ENCODE measurements around the gene DNMT3A.

DNMT3A gene

DNA sequence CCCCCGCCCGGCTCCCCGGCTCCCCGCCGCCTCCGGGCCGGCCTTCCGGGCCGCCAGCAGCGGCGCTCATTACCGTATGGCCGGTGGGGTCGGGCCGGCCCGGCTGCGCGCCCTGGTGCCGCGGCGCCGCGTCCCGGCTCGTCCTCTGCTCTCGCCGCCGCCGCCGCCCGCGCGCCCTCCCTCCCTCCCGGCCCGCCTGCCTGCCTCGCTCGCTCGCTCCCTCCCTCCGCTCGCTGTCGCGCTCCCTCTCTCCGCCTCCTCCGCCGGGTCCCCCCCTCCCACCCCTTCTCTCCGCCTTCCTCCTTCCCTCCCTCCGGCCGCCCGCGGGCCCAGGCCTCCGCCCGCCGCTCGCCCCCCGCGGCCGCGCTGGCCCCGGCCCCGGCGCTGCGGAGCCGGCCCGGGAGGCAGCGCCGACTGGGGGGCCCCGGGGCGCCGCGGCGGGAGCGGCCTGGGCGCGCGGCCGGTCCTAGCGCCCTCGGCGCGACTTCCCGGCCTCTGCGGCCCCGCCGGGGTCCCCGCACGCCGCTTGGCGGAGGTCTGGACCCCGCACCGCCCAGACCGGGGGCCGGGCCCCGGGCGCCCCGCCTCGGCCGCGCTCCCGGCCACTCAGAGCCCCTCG, at the start of gene DNMT3A:
Gene DNMT3A, minus strand, starts transcription at position 173 of the 619 bp plus-strand sequence. CDS start 27,941 bp downstream, outside the sequence.
- peak; percentile 49 for DNase-seq (ENCODE audit: extremely low spot score, insufficient read length, low read depth)
- no peak for FAIRE-seq

DNA sequence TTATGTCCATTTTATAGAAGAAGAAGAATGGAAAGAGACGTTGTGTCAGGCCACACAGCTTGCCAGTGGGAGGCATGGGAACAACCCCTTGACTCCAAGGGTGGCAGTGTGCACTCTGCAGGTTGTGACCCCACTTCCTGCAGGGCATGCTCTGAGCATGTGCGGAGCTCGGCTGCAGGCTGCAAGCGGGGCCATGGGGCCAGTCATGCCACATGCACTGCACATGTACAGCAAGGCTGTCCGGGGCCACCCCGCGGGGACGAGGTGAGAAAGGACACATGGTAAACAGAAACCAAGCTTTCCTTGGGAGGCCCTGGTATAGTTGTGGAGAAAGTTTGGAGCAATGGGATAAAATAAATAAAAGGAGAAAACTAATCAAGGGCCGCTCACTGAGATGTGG, 47.4 kb upstream of the DNMT3A start:
- no peak for DNase-seq (ENCODE audit: extremely low spot score, insufficient read length, low read depth)

DNA sequence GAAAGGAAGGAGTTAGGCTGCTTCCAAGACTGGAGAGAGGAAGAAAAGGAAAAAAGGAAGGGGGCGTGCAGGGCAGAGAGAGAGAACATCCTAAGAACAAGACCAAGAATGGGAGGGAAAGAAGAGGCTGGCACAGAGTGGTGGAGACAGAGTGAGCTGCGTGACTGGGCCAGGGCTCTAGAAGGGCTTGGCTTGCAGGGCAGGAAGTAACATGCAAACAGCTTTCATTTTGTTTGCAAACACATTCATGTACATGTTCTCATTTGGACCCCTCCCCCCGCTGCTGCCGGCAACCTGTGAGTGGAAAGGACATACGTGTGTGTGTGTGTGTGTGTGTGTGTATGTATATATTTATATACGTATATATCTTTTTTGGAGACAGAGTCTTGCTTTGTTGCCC, 46.8 kb upstream of the DNMT3A start:
- FAIRE-seq (peak; percentile 86), DNase-seq (ENCODE audit: extremely low spot score, insufficient read length, low read depth) (no peak)

More for the DNA sequence above, 47.4 kb upstream of the DNMT3A start:
- FAIRE-seq: no peak

DNA sequence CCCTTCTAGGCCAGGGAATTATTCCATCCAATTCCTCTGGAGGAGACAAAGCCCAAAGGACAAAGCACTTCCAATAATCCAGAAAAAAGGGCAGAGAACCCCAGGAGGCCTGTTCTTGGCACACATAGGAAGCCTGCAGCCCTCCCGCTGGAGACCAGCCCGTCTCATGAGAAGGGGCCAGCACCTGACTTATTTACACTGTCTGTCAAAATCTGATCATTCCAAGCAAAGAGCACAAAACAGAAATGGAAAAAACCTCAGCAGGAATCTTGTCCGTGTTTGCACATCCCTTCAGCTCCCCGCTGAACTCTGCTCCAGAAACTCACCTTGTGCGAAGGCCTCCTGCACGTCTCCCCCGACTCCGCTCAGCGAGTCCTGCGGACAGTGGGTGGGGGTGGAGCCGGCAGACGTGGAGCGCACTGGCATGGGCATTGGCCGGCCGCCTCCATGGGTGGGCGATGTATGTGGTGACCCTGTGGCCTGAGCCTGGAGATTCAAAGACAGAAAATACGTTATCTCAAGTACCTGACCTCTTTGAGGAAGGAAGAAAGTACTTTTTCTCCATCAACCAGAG, 46.2 kb upstream of the DNMT3A start:
- FAIRE-seq: no peak
- DNase-seq (ENCODE audit: extremely low spot score, insufficient read length, low read depth): no peak

DNA sequence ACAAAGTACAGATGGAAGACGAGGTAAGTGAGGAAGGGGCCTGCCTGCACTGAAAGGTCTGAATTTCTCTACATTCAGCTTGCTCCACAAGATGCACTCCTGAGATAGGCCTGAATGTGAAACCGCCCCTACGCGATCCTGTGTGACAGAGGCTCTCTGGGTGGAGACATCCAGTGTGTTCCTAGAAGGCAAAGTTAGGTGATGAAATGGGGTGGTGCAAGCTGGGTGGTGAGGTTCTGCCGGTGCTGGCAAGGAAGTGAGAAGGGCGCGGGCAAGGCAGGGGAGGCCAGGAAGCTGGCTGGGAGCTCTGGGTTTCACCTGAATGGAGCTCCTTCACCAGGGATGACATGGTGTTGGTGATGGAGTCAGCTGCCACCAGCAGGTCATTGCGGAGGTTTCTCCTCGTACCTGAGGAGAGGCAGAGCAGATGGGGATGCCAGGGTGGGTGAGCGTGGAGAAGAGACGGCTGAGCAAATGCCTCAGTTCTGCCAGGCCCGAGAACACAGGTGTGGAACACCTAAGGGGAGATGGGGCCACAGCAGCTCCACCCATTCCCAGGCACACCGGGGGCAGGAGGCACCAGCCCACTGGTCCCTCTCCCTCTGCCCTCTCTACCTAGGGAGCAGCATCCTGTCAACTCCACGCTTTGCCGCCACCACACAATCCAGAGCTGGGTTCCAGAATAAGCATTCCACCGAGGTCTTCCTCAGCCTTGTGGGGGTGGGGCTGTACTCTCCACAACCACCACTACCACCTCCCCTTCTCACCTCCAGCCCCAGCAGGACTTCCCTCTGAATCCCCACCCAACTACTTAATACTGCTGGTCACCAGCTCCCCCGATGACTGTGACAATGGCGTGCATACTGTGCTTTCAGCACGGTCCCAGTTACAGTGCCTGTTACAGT, 45.5 kb upstream of the DNMT3A start:
- DNase-seq (ENCODE audit: extremely low spot score, insufficient read length, low read depth) (no peak), FAIRE-seq (no peak)

DNA sequence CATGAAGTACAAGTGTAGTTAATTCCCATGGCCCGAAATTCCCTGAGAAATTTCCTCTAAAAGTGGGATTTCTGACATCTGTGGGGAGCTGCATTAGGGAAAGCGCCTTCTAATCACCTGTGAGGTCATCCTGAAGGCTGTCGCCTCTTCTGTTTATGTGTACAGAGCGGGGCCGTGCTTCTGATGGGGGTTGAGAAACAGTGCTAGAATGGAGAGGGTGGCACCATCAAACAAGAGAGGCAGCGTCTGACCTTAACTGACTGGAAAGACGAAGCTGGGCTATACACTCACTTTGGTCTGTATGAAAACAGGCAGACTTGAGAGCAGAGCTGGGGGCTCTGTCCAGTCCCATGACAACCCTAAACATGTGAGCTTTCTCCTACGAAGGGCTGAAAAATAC, 44.2 kb upstream of the DNMT3A start:
- no peak for DNase-seq (ENCODE audit: extremely low spot score, insufficient read length, low read depth)

DNA sequence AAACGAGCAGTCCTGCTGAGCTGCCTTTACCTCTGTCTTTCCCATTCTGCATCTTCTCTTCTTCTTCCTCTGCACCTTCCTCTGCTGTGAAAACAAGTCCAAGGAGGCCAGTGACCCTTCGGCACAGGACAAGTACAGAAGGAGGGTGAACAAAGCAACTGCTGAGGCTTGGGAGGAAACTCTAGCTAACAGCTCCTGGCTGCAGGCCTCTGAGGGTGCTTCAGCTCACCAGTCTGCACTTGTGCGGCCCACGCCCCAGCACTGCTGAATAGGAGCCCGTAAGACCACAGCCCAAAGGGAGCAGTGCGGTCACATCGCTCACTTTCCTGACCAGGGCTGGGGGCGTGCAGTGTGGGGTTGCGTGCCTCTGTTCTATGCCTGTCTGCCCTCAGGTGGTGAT, 42.1 kb upstream of the DNMT3A start:
- no peak for DNase-seq (ENCODE audit: extremely low spot score, insufficient read length, low read depth)
- no peak for FAIRE-seq

More for the DNA sequence above, 44.2 kb upstream of the DNMT3A start:
- FAIRE-seq: no peak

DNA sequence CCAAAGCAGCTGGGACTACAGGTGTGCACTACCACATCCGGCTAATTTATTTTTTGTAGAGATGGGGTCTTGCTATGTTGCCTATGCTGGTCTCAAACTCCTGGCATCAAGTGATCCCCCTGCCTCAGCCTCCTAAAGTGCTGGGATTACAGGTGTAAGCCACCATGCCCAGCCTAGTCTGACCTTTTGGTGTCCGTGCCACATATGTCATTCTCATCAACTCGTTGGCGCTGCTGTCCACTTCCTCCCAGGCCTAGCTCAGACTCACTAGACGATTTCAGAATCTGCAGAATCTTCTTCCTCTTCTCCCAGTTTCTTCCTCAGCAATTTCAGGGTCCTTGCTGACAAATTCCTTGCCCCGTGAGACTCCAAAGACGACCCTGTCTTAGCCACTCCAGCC, 39.8 kb upstream of the DNMT3A start:
- FAIRE-seq: no peak

DNA sequence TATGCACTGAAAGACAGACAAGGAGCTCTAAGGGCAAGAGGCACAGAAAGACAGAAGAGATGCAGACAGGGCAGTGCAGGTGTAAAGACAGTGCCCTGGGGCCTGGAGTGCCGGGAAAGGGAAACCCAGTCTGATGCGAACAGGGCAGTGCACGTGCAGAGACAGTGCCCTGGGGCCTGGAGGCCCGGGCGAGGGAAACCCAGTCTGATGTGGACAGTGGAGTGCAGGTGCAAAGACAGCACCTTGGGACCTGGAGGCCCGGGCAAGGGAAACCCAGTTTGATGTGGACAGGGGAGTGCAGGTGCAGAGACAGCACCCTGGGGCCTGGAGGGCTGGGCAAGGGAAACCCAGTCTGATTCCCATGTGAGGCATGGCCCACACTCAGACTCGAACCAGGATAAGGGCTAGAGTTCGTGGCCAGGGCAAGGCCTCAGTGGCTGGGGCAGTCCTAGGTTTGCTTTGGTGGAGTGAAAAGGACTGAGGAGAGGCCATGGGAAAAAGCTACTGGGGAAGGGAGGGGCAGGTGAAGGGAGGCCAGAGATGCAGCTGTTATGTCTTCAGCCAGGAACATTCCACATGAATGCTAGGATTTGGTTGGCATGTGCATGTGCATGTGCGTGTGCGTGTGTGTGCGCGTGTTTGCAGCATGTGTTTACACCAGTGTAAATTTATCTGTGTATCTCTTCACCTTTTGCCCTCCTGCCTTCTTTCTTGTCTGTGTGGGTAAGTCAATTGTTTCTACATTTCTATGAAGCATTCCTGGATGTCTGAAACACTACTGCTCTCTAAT, 39.1 kb upstream of the DNMT3A start:
- FAIRE-seq: no peak
- DNase-seq (ENCODE audit: extremely low spot score, insufficient read length, low read depth): no peak

More for the DNA sequence above, 39.8 kb upstream of the DNMT3A start:
- DNase-seq (ENCODE audit: extremely low spot score, insufficient read length, low read depth): no peak

DNA sequence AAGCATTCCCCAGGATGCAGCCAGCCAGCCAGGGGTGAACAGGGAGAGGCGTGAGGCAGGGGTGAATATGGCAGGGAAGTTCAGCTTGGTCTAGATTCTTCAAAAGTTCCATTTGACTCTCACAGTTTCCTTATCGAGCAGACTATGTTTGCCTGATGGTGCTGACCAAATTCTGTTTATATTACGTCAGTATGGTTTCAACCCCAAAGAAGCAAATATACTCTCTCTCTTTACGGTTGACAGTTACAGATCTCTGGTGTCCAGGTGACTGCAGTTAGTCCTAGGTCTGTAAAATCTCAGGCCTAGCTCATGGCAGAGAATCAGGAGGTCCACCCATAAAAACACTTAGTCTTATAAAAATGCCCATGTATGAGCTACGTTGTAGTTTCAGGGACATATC, 38.3 kb upstream of the DNMT3A start:
- no peak for DNase-seq (ENCODE audit: extremely low spot score, insufficient read length, low read depth)
- FAIRE-seq: peak; percentile 60

DNA sequence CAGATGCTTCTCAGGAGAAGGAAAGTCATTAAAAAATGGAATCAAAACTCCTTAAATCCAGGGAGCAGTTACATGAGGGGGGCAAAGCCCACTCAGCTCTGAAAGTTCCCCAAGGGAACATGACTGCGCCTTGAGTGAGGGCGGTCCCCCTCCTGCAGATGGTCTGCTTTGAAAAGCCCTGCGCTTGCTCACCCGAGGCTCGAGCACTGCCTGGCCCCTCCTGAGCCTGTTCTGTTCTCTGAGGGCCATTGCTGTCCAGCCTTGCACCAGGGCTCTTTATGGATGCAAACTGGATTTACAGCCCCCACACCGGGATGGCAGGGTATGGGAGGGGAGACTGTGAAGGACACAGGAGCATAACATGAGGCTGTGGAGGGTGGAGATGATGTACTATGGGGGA, 37.8 kb upstream of the DNMT3A start:
- FAIRE-seq (no peak), DNase-seq (ENCODE audit: extremely low spot score, insufficient read length, low read depth) (no peak)

DNA sequence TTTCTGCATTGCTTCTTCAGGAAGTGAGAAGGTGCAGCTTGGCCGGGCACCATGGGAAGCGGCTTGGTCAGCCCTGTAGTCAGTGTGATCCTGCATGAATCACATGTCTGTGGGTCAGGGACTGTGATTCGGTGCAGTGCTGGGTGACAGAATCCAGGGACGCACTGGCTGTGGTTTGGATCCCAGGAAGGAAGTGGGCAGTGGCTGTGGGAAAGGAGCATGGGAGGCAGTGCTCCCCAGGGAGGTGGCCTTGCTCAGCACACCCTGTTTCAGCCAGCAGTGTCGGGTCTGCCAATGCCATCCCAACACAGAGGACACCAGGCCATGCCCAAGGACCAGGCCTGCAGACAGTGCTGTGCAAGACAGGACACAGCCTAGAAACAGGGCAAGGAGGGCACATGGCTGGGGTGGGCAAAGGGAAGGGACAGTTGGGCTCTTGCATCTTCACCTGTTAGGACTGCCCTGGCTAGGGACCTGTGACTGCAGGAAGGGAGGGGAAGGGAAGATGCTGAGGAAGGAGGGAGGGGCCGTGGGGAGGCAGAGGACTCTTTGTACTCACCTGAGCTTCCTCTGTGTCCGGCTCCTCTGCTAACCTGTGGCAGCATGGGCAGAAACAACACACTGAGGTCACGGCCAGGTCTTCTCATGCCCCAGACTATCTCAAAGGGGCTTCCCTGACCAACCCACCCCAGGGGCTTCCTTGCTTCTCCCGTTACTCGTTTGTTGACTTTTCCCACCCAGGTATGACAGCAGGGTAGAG, 37.2 kb upstream of the DNMT3A start:
- no peak for FAIRE-seq
- DNase-seq (ENCODE audit: extremely low spot score, insufficient read length, low read depth): no peak

DNA sequence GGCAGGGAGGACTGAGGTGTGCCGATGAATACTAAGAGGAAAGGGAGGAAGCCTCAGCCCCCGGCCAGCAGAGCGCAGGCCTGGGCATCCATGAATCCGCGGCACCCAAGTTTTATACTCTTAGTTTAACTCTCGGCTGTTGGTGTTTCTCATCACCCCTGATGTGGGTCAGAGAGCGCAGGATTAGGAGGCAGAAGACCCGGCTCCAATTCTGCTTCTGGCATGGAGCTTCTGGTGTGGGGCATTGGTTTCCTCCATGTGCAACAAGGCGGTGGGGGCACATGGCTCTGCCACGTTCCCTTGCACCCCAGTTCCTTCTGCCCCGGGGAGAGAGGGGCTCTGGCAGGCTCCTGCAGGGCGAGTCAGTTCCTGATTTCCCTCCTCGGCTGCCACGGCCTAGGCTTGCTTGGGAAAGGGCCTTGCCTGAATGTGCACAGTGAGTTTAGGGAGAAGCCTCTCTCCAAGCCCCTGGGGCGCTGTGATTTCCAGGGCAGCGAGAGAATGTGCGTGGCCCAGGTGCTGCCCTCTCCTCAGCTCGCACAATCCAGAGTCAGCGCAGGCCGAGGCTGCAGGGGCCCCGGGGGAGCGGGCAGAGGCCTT, 36.2 kb upstream of the DNMT3A start:
- FAIRE-seq (no peak), DNase-seq (ENCODE audit: extremely low spot score, insufficient read length, low read depth) (no peak)

DNA sequence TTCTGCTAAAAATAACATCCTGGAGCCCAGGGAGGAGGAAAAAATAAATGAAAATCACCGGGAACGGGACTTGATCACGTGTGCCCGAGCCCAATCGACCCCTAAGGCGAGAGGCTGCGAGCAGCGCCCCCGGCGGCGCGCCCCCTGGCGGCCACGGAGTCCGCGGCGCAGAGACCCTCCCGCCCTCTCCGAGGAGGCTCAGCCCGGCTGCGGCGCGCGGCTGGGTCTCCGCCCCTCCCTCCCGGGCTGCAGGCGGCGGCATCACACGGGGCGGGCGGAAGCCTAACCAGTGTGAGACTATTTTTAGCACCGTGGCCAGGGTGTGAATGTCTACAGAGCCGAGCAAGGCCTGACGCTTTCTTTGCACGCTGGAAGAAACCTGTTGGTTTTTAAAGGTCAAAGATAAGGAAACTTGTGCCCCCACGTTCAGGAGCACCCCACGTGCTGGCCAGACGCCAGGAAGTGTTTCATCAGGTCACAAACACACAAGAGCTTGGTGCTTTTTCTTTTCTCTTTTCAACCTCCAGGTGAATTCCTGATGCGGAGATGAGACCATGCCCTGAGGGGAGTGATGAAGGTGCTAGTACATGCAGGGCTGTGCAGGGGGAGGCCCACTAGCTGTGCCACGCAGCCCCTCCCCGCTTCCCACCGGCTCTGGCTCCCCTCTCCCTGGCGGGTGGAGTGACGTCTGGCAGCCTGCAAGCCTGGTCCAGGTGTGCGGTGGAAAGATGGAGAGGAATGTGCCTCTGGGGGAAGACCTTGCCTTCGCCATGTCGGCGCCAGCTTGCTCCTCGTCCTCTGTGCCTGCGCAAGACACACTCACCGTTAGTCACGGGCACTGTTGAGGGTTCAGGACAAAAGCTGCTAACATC, 35.3 kb upstream of the DNMT3A start:
- DNase-seq (ENCODE audit: extremely low spot score, insufficient read length, low read depth) (peak; percentile 88), FAIRE-seq (peak; percentile 99)

DNA sequence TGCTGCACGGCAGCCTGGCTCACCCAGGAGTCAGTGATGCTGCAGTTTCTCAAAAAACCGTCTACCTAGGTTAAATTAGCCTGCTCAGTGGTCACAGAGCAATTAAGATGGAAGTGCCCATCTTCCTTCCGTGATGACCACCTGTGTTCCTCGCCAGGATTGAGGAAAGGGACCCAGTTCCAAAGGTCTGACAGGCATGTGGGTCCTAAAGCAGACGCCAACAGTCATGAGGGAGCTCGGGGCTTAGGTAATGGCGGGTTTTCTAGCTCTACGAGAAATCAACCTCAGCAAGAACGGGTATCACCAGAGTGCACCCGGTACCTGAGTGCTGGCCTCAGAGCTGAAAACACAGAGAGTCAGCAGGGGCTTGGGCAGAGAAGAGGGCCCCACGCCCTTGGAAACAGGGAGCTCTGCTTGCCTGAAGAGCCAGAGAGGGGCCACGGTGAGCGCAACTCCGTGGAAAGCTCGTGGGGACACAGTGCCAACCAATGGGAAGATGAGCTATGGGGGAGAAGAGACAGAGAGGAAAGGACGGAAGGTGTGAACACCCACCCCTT, 34.3 kb upstream of the DNMT3A start:
- FAIRE-seq (no peak), DNase-seq (ENCODE audit: extremely low spot score, insufficient read length, low read depth) (no peak)

DNA sequence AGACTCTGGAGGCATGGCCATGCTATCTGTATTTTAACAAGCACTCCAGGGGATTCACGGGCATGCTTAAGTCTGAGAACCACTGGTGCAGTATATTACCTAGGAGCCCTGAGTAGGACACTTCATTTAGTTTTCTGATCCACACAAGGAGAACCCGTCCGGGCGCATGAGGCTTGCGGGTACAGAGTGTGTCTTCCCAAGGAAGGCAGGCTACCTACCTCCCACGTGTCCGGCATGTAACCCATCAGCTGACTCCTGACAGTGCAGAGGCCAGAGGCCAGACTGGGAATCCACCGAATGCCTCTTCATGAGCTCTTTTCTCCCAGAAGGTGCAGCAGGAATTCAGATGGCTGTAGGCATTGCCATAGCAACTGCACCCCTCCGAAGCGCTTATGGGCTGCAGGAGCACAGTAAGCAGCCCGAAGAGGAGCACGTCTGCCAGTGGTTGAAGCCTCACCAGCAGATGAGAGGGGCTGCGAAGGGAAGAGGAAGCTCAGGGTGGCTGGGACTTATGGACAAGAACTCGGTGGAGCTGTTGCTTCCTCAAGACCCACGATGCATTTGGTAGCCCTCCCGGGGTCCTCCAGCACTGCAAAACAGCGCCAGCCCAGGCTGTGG, 33.8 kb upstream of the DNMT3A start:
- DNase-seq (ENCODE audit: extremely low spot score, insufficient read length, low read depth): no peak
- no peak for FAIRE-seq

DNA sequence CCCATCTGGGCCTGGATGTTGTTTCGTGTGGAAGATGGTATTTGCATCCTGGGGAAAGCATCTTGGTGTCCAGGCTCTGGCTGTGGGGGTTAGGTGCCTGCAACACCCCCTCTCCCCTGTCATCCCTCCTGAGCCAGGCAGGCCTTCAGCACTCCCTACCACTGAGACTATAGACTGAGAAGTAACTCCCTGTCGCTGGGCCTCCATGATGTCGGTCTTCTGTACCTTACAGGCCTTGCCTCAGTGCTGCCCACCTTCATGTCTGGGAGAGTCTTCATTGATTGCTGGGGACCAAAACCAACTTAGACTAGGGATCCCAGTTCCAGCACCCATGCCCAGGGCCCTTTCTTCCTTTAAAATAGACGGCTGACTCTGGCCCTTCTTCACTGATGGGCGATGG, 33.1 kb upstream of the DNMT3A start:
- FAIRE-seq: no peak
- DNase-seq (ENCODE audit: extremely low spot score, insufficient read length, low read depth): no peak

DNA sequence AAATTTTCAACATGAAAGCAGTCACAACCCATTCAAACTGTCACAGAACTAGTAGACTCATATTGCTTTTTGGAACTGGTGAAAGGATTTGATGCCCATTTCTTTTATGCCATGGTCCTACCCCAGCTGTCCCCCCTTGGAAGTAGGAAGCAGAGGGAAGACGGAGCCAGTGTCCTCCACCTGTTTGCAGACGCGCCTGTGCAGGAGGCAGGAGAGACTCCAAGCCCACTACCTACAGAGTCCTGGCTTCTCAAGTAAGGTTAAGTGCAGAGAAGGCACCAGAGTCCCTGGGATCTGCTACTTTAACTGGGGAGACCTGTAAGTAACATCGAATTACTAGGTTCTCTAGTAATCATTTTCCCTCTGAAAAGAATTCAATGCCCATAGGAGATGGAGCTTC, 32.7 kb upstream of the DNMT3A start:
- FAIRE-seq: no peak
- DNase-seq (ENCODE audit: extremely low spot score, insufficient read length, low read depth): no peak
